Activated T-helper 1 cell treated with anti-CD3 and anti-CD28 coated beads, Interleukin-12 subunit alpha, Interleukin-12 subunit beta, Interleukin-2, Interleukin-4 antibody, amounts not matched to agents 30 ng/mL and 10 ng/mL and 1 ng/mL, durations not matched to agents 14 hours and 24 hours and 36 hours (primary cell): ENCODE measurements around the gene ANK2. TPM values are rescaled to one million over a fixed set of nuclear protein-coding genes. Genes with fewer than 3 reads are reported as not detected.
A peak's percentile ranks its signal among the peaks of the same experiment; 100 is the strongest.

Experiments used
- DNase-seq: peaks from one replicate; pipeline ENCODE4 v3.0.0; 2021; ENCODE audit warnings: low spot score
- H3K27ac Mint-ChIP-seq: one replicate; pipeline ENCODE4 v1.8.0; 2021; ENCODE audit warnings: mild to moderate bottlenecking, mixed read lengths
- H3K27me3 Mint-ChIP-seq: one replicate; pipeline ENCODE4 v1.8.0; 2022; ENCODE audit warnings: mild to moderate bottlenecking, moderate library complexity, mixed read lengths; ENCODE audit not compliant: insufficient read depth
- H3K36me3 Mint-ChIP-seq: one replicate; pipeline ENCODE4 v1.8.0; 2021; ENCODE audit warnings: low read depth, mixed read lengths
- H3K4me1 Mint-ChIP-seq: one replicate; pipeline ENCODE4 v1.8.0; 2021; ENCODE audit warnings: low read depth, mixed read lengths
- H3K4me3 Mint-ChIP-seq: one replicate; pipeline ENCODE4 v1.8.0; 2021; ENCODE audit warnings: mild to moderate bottlenecking, moderate library complexity, mixed read lengths
- H3K9me3 Mint-ChIP-seq: one replicate; pipeline ENCODE4 v1.8.0; 2021; ENCODE audit warnings: mixed read lengths
- intact Hi-C: fragments of 100-400 bp; cut with micrococcal nuclease; formaldehyde crosslinking; loops from one replicate; pipeline ENCODE4 v1.15.1; 2024
- total RNA-seq: library from RNA; stranded (reverse); gene quantifications from 2 replicates; pipeline ENCODE4 v1.2.3, GENCODE V29; 2022

Gene ANK2
- total RNA-seq, 1 donor from 2014 or later, result 3.1 TPM

GRCh38 chr4:113113151-113113550 is 63.7 kb downstream of the ANK2 start:
- no peak overlapping the region for H3K4me3 Mint-ChIP-seq
- no peak overlapping the region for H3K27ac Mint-ChIP-seq
- H3K36me3 Mint-ChIP-seq, result no peaks in the 10 kb centered on the region
- DNase-seq, result no peak
- H3K4me1 Mint-ChIP-seq, result no peaks in the 10 kb centered on the region
- no peaks in the 10 kb centered on the region for H3K9me3 Mint-ChIP-seq
- H3K27me3 Mint-ChIP-seq, result peaks cover 2% of the 10 kb centered on the region
- intact Hi-C loops, result no loop called here

- H3K27me3 Mint-ChIP-seq, result peaks cover 2% of the 10 kb centered on the region
- no peak overlapping the region for H3K27ac Mint-ChIP-seq
- DNase-seq, result no peak
- no peaks in the 10 kb centered on the region for H3K36me3 Mint-ChIP-seq
- no peaks in the 10 kb centered on the region for H3K4me1 Mint-ChIP-seq
- H3K4me3 Mint-ChIP-seq, result no peak overlapping the region
- intact Hi-C loops, result no loop called here
- no peaks in the 10 kb centered on the region for H3K9me3 Mint-ChIP-seq
Observed at GRCh38 chr4:113114884-113115283, 65.4 kb downstream of the ANK2 start.

- no peak overlapping the region for H3K27ac Mint-ChIP-seq
- no peaks in the 10 kb centered on the region for H3K36me3 Mint-ChIP-seq
- no peak for DNase-seq
- H3K27me3 Mint-ChIP-seq, result peaks cover 2% of the 10 kb centered on the region
- intact Hi-C loops, result no loop called here
- no peak overlapping the region for H3K4me3 Mint-ChIP-seq
- H3K9me3 Mint-ChIP-seq, result no peaks in the 10 kb centered on the region
- H3K4me1 Mint-ChIP-seq, result no peaks in the 10 kb centered on the region
Observed at GRCh38 chr4:113116414-113117357, 67.2 kb downstream of the ANK2 start.

GRCh38 chr4:113117358-113117702 is 67.9 kb downstream of the ANK2 start:
- Mint-ChIP-seq H3K4me3 (no peak overlapping the region), H3K9me3 (no peaks in the 10 kb centered on the region), H3K36me3 (no peaks in the 10 kb centered on the region), H3K27ac (no peak overlapping the region), H3K4me1 (no peaks in the 10 kb centered on the region), H3K27me3 (peaks cover 4% of the 10 kb centered on the region)
- DNase-seq, result no peak
- intact Hi-C loops, result no loop called here

DNA sequence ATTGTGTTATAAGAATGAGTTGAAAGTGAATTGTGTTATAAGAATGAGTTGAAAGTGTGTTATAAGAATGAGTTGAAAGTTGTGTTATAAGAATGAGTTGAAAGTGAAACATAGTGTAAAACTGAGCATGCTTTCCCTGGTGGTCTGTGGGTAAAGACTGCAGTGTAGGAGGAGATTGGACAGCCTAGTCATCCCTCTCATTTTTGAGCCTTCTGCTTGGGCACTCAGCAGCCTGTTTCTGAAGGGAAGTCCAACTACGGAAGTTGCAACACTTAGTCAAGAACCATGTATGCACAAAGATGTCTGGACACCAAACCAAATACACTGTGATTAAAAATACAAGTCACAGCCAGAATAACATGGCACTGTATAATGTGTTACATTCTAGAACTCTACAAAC is 72.6 kb downstream of the ANK2 start:
- intact Hi-C loops, result no loop called here
- no peak for DNase-seq
- Mint-ChIP-seq H3K4me1 (no peaks in the 10 kb centered on the region), H3K4me3 (no peak overlapping the region), H3K9me3 (no peaks in the 10 kb centered on the region), H3K27ac (no peak overlapping the region), H3K36me3 (no peaks in the 10 kb centered on the region), H3K27me3 (peaks cover 2% of the 10 kb centered on the region)

- peaks cover 2% of the 10 kb centered on the region for H3K27me3 Mint-ChIP-seq
Observed at GRCh38 chr4:113125418-113125817, 76.0 kb downstream of the ANK2 start.

GRCh38 chr4:113131136-113131535 is 81.7 kb downstream of the ANK2 start:
- H3K9me3 Mint-ChIP-seq, result no peaks in the 10 kb centered on the region
- H3K4me3 Mint-ChIP-seq, result no peak overlapping the region
- H3K27ac Mint-ChIP-seq, result no peak overlapping the region
- intact Hi-C loops, result no loop called here
- no peaks in the 10 kb centered on the region for H3K27me3 Mint-ChIP-seq
- DNase-seq, result no peak
- no peaks in the 10 kb centered on the region for H3K36me3 Mint-ChIP-seq
- H3K4me1 Mint-ChIP-seq, result no peaks in the 10 kb centered on the region

More at GRCh38 chr4:113125418-113125817, 76.0 kb downstream of the ANK2 start:
- Mint-ChIP-seq H3K27ac (no peak overlapping the region), H3K9me3 (no peaks in the 10 kb centered on the region), H3K4me1 (no peaks in the 10 kb centered on the region), H3K36me3 (no peaks in the 10 kb centered on the region), H3K4me3 (no peak overlapping the region)
- no peak for DNase-seq
- intact Hi-C loops, result no loop called here

GRCh38 chr4:113131621-113132020 is 82.2 kb downstream of the ANK2 start:
- intact Hi-C loops, result no loop called here
- no peaks in the 10 kb centered on the region for H3K36me3 Mint-ChIP-seq
- no peaks in the 10 kb centered on the region for H3K27me3 Mint-ChIP-seq

DNA sequence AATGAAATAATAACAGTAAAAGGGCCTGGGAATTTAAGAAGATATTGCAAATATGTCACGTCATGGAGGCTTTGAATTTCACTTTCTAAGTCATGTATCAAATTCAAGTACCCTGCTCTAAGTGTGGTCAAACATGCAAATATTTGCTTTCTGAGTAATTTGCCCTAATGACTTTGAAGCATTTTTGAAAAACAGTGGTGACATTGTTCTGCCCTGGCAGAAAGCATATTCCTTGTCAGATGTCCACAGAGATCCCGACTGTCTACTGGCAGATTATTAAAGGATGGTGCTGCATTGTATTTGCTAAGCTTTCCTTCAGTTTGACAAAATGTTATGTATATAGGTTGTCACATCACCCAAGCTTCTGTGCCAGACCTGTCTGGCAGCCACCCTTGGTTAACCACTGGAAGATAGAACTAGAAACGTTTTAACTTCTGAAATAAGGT is 92.5 kb downstream of the ANK2 start:
- Mint-ChIP-seq H3K4me1 (peaks cover 20% of the 10 kb centered on the region), H3K27me3 (peaks cover 9% of the 10 kb centered on the region), H3K4me3 (no peak overlapping the region), H3K9me3 (no peaks in the 10 kb centered on the region), H3K36me3 (no peaks in the 10 kb centered on the region), H3K27ac (no peak overlapping the region)
- intact Hi-C loops, result loop anchor here (10.0 kb wide), 2 partner anchors 403 to 543 kb away; no protein-coding TSS in a partner anchor
- DNase-seq, result no peak

More at GRCh38 chr4:113131621-113132020, 82.2 kb downstream of the ANK2 start:
- Mint-ChIP-seq H3K9me3 (no peaks in the 10 kb centered on the region), H3K4me3 (no peak overlapping the region), H3K27ac (no peak overlapping the region), H3K4me1 (no peaks in the 10 kb centered on the region)
- no peak for DNase-seq

DNA sequence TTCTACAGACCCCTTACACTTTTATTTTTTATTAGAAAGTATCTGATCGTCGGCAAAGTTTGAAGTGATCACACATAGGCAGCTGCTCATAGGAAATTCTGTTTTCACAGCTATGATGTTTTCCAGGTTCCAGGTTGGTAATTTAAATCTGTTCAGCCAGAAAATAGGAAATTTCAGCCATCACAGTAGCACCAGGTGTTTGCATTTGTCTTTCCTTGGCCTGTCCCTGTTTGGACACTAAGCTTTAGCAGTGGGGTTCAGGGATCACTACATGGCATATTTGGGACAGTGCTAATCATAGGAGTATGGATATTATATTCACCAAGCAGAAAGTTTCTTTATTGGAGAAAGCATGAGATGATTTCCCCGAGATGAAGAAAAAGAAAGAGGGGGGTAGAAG is 92.9 kb downstream of the ANK2 start:
- Mint-ChIP-seq H3K9me3 (no peaks in the 10 kb centered on the region), H3K27me3 (peaks cover 8% of the 10 kb centered on the region), H3K4me3 (no peak overlapping the region), H3K4me1 (peaks cover 23% of the 10 kb centered on the region), H3K36me3 (no peaks in the 10 kb centered on the region), H3K27ac (no peak overlapping the region)
- DNase-seq, result no peak
- intact Hi-C loops, result loop anchor here (10.0 kb wide), 2 partner anchors 402 to 542 kb away; no protein-coding TSS in a partner anchor

DNA sequence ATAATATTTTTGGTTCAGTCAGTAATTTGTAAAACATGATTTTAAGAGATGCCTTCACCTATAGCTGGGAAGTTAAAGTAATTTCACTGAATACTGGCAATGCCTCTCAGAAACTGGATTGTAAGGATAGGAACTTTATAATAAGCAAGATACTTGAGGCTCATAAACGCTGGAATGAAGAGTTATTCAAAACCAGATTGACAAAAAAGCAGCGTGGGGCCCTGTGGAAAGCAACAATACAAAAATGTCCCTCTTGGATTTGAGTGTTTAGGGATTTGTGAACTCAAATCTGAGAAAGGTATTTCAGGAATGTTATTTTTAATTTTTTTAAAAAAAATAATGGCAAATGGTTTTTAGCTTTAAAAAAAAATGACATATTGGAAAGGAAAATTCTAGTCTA is 94.6 kb downstream of the ANK2 start:
- no peak for DNase-seq
- Mint-ChIP-seq H3K9me3 (peaks cover 4% of the 10 kb centered on the region), H3K36me3 (no peaks in the 10 kb centered on the region), H3K27me3 (peaks cover 8% of the 10 kb centered on the region), H3K27ac (no peak overlapping the region), H3K4me1 (peaks cover 23% of the 10 kb centered on the region), H3K4me3 (no peak overlapping the region)
- intact Hi-C loops, result loop anchor here (10.0 kb wide), 2 partner anchors 401 to 541 kb away; no protein-coding TSS in a partner anchor

DNA sequence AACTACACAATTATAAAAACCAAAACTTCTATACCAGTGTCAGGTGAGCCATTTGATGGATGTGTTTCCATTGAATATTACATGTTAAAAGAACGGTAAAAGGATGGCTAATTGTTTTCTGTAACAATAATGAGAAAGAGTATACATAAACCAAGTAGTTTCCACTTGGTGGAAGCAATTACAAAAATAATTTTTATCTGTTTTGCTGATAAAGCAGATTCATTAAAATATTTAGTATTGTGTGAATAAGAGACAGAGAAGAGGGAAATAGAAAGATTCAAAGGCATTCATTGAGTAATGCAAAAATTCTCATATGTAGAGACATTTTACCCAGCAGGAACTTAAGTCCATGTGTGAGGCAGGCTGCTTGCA is 95.7 kb downstream of the ANK2 start:
- peaks cover 8% of the 10 kb centered on the region for H3K27me3 Mint-ChIP-seq
- no peak for DNase-seq
- no peak overlapping the region for H3K4me3 Mint-ChIP-seq
- intact Hi-C loops, result loop anchor here (10.0 kb wide), 2 partner anchors 400 to 540 kb away; no protein-coding TSS in a partner anchor
- H3K27ac Mint-ChIP-seq, result no peak overlapping the region
- H3K4me1 Mint-ChIP-seq, result peaks cover 23% of the 10 kb centered on the region
- peaks cover 4% of the 10 kb centered on the region for H3K9me3 Mint-ChIP-seq
- no peaks in the 10 kb centered on the region for H3K36me3 Mint-ChIP-seq

DNA sequence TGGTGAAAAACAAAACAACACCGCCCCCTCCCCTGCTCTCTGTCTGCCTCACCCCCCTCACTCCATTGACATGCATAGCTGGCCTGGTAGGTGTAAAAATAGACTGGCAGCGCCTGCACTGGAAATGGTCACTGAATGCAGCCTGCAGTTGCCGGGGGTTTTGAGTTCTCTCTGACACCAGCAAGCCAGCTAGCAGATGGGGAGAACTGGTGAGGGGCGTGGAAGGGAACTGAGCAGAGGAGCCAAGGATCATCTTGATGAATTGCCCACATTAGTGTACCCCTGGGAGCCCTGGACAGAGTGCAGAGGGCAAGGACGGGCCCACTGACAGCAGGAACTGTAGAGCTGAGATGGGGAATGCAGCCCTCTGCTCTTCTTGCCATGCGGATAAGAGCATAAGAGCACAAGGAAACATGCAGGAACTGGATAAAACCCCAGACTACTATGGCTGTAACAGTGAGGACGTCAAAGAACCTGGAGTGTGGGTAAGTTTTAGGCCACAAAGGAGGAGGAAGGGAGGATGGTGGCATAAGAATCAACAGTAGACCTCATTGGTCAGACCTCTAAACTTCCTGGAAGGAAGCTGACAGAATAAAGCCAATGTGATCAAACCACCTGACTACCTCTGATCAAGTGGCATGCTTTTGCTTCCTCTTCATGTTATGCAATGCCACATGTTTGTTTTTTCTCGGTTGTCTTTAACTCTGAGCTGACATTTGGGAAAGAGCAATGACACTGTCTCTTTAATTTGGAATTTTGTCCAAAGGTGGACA is 96.3 kb downstream of the ANK2 start:
- no peak overlapping the region for H3K4me3 Mint-ChIP-seq
- H3K27ac Mint-ChIP-seq, result peak overlapping the region; percentile 40
- DNase-seq, result no peak
- H3K4me1 Mint-ChIP-seq, result peaks cover 23% of the 10 kb centered on the region
- H3K9me3 Mint-ChIP-seq, result peaks cover 4% of the 10 kb centered on the region
- H3K36me3 Mint-ChIP-seq, result no peaks in the 10 kb centered on the region
- H3K27me3 Mint-ChIP-seq, result peaks cover 6% of the 10 kb centered on the region
- intact Hi-C loops, result loop anchor here (2.0 to 10.0 kb wide), 3 partner anchors 399 to 617 kb away; no protein-coding TSS in a partner anchor
